ENCODE measurements around the gene WDR45B. TPM values are rescaled to one million over a fixed set of nuclear protein-coding genes. Genes with fewer than 3 reads are reported as not detected.

Gene WDR45B
- total and polyA plus RNA-seq, 7 donors = 21.4 to 62.7 (median 32.6) TPM

DNA sequence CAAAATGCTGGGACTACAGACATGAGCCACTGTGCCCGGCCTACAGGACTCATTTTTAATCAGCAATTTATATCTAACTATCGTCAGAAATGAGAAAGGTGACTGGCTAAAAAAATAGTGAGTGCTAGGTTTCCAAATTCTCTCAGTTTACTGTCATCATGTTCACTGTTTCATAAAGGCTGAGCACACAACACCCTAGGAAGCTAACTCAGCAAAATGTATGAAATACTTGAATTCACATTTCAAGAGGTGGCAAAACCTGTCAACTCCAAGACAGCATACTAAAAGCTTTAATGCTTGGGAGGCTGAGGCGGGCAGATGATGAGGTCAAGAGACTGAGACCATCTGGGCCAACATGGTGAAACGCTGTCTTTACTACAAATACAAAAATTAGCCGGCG is 16.7 kb downstream of the WDR45B start:
- ATAC-seq (no peak), DNase-seq (no peak)
- 64 to 85% (median 84%) methylated on average over 6 of the region's 6 CpGs for WGBS, 3 donors
- Histone ChIP-seq H3K27ac (no peak overlapping the region), H3K4me3 (no peak overlapping the region), H3K36me3 (ENCODE audit: insufficient read depth in 1 of 2, low read depth in 1 of 2) (peaks cover 6 to 60% of the 10 kb centered on the region in 2 donors), H3K9me3 (no peaks in the 10 kb centered on the region), H3K4me1 (no peaks in the 10 kb centered on the region), H3K27me3 (ENCODE audit: insufficient read depth in 3 of 3, low read length in 2 of 3) (no peaks in the 10 kb centered on the region)
- TF ChIP-seq, protein P1, sequence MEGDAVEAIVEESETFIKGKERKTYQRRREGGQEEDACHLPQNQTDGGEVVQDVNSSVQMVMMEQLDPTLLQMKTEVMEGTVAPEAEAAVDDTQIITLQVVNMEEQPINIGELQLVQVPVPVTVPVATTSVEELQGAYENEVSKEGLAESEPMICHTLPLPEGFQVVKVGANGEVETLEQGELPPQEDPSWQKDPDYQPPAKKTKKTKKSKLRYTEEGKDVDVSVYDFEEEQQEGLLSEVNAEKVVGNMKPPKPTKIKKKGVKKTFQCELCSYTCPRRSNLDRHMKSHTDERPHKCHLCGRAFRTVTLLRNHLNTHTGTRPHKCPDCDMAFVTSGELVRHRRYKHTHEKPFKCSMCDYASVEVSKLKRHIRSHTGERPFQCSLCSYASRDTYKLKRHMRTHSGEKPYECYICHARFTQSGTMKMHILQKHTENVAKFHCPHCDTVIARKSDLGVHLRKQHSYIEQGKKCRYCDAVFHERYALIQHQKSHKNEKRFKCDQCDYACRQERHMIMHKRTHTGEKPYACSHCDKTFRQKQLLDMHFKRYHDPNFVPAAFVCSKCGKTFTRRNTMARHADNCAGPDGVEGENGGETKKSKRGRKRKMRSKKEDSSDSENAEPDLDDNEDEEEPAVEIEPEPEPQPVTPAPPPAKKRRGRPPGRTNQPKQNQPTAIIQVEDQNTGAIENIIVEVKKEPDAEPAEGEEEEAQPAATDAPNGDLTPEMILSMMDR (IDR thresholded peaks at IDR 0.05) = no peak
- intact Hi-C loops (cut with DNase I) = no loop called here

DNA sequence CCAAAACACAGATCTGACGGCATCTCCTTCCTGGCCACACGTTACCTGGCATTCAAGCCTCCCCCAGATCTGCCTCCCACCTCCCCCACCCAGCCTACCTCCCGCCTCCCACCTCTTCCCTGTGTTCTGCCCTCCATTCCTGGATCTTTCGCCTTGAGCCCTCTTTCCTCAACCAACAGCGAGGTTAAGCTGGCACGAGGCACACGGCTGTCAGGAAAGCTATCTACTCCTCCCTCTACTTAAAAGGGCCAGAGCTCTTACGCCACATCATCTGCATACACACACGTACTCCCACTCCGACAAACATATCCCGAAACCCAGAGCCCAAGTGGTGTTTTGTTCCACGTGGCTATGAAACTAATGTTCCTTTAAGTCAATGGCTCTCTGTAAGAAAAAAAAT is 18.0 kb downstream of the WDR45B start:
- no peak overlapping the region for H3K27ac ChIP-seq
- H3K4me1 ChIP-seq = no peaks in the 10 kb centered on the region
- ATAC-seq = no peak
- intact Hi-C loops (cut with DNase I) = no loop called here
- WGBS, 3 donors = 90 to 92% (median 92%) methylated on average over 12 of the region's 12 CpGs
- no peak for DNase-seq
- TF ChIP-seq, protein P1 (IDR thresholded peaks at IDR 0.05) = no peak
- H3K27me3 ChIP-seq (ENCODE audit: insufficient read depth in 3 of 3, low read length in 2 of 3) = no peaks in the 10 kb centered on the region
- H3K9me3 ChIP-seq = no peaks in the 10 kb centered on the region
- H3K4me3 ChIP-seq = no peak overlapping the region
- H3K36me3 ChIP-seq (ENCODE audit: insufficient read depth in 1 of 2, low read depth in 1 of 2) = peaks cover 11 to 72% of the 10 kb centered on the region in 2 donors

DNA sequence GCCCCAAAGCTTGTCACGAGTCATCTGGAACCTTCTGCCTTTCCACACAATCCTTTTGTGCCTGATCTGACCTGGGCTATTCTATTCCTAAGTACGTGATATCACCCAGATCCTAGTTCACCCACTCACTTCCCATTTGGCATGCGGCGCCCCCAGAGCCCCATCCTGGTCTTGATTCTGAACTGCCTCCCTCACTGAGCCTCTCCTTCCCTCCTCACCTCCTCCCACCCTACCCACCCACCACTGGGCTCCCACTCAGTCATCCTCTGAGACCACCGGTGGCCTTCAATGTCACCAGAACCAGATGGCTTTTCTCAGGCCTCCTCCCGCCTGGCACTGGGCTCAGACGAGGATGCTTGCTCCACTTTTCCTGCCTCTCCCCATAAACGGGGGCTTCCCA is 18.5 kb downstream of the WDR45B start:
- no peaks in the 10 kb centered on the region for H3K9me3 ChIP-seq
- ATAC-seq (no peak), DNase-seq (no peak)
- 83 to 90% (median 84%) methylated on average over 8 of the region's 8 CpGs for WGBS, 3 donors
- H3K4me3 ChIP-seq = no peak overlapping the region
- H3K4me1 ChIP-seq = no peaks in the 10 kb centered on the region
- H3K27ac ChIP-seq = no peak overlapping the region
- H3K36me3 ChIP-seq (ENCODE audit: insufficient read depth in 1 of 2, low read depth in 1 of 2) = peaks cover 15 to 75% of the 10 kb centered on the region in 2 donors
- intact Hi-C loops (cut with DNase I) = no loop called here
- no peaks in the 10 kb centered on the region for H3K27me3 ChIP-seq (ENCODE audit: insufficient read depth in 3 of 3, low read length in 2 of 3)
- TF ChIP-seq, protein P1 (IDR thresholded peaks at IDR 0.05) = no peak

DNA sequence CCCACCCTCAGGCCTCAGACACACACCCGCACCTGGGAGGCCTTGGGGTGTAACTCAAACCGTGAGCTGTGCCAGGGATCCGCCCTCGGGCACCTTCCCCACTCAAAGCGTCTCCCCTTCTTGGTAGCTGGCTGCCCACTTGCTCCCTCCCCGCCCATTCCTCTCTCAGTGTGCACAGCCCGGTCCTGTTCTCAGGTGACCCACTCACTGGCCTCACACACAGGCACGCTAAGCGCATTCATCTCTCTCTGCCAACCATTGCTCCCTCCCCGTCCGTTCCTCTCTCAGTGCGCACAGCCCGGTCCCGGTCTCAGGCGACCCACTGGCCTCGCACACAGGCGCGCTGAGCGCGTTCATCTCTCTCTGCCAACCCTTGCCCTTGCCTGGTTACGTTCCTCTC is 20.8 kb downstream of the WDR45B start:
- Histone ChIP-seq H3K4me3 (no peak overlapping the region), H3K27ac (no peak overlapping the region), H3K36me3 (ENCODE audit: insufficient read depth in 1 of 2, low read depth in 1 of 2) (peaks cover 15 to 74% of the 10 kb centered on the region in 2 donors), H3K9me3 (no peaks in the 10 kb centered on the region), H3K4me1 (no peaks in the 10 kb centered on the region), H3K27me3 (ENCODE audit: insufficient read depth in 3 of 3, low read length in 2 of 3) (no peaks in the 10 kb centered on the region)
- intact Hi-C loops (cut with DNase I) = no loop called here
- WGBS, 3 donors = 87 to 94% (median 91%) methylated on average over 21 of the region's 21 CpGs
- DNase-seq (no peak), ATAC-seq (peak in 1 of 4 donors; percentile 17)
- TF ChIP-seq, protein P1 (IDR thresholded peaks at IDR 0.05) = no peak

DNA sequence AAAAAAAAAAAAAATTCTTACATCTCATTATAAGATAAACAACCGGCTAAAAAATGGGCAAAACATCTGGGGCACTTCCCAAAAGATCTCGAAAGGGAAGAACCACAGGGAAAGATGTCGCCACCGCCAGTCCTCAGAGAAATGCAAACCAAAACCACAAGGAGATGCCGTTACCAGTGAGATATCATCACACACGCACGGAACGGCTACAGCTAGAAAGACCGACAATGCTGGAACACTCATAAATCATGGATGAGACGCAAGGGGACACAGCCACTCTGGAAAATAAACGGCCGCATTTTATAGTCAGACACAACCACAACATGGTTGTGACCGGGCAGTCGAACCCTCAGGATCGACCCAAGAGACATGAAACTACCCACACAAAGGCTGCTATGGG is 24.5 kb downstream of the WDR45B start:
- no peak for ATAC-seq
- Histone ChIP-seq H3K4me3 (no peak overlapping the region), H3K36me3 (ENCODE audit: insufficient read depth in 1 of 2, low read depth in 1 of 2) (peaks cover 15 to 91% of the 10 kb centered on the region in 2 donors), H3K27ac (no peak overlapping the region), H3K9me3 (no peaks in the 10 kb centered on the region), H3K4me1 (no peaks in the 10 kb centered on the region), H3K27me3 (ENCODE audit: insufficient read depth in 3 of 3, low read length in 2 of 3) (no peaks in the 10 kb centered on the region)
- WGBS, 3 donors = 85 to 89% (median 87%) methylated on average over 15 of the region's 15 CpGs
- DNase-seq = no peak
- TF ChIP-seq, protein P1 (IDR thresholded peaks at IDR 0.05) = no peak
- intact Hi-C loops (cut with DNase I) = no loop called here

Data from psoas muscle (tissue), 8 donors.